NAMALWA (cell line): ENCODE measurements around the gene PCDHGA1.
A peak's percentile ranks its signal among the peaks of the same experiment; 100 is the strongest.
"Not testable (repeated sequence)": the region's sequence is repeated elsewhere in the genome, so short reads cannot be mapped to it uniquely, and the experiment has no call there.

Experiments
- DNase-seq: peaks from one replicate; pipeline ENCODE4 v3.0.0-alpha.2; 2015; ENCODE audit warnings: low spot score

The PCDHGA1 gene

GRCh38 chr5:141409598-141410306 is 79.4 kb downstream of the PCDHGA1 start:
- no peak for DNase-seq

- no peak for DNase-seq
Measured at GRCh38 chr5:141411575-141411974, 81.3 kb downstream of the PCDHGA1 start.

- DNase-seq, result peak; percentile 82
Measured at GRCh38 chr5:141412854-141413539, 82.7 kb downstream of the PCDHGA1 start, which contains the start of gene PCDHGA10. PCDHGA10 (plus strand) TSS chr5:141412987; CDS start chr5:141413176, 189 bp downstream.

- DNase-seq, result no peak
Measured at GRCh38 chr5:141413540-141414069, 83.3 kb downstream of the PCDHGA1 start.

- not testable (repeated sequence) for DNase-seq
Measured at GRCh38 chr5:141414548-141415274, 84.4 kb downstream of the PCDHGA1 start.

- not testable (repeated sequence) for DNase-seq
Measured at GRCh38 chr5:141415275-141415618, 84.9 kb downstream of the PCDHGA1 start.

GRCh38 chr5:141417494-141418172 is 87.3 kb downstream of the PCDHGA1 start, which contains the start of gene PCDHGB7:
PCDHGB7 (plus strand) TSS chr5:141417677; CDS start chr5:141417860, 183 bp downstream.
- peak; percentile 39 for DNase-seq

- no peak for DNase-seq
Measured at GRCh38 chr5:141419074-141419880, 89.0 kb downstream of the PCDHGA1 start.

- peak; percentile 50 for DNase-seq
Measured at GRCh38 chr5:141420855-141421488, 90.7 kb downstream of the PCDHGA1 start, which contains the start of gene PCDHGA11. PCDHGA11 (plus strand) TSS chr5:141421051; CDS start chr5:141421228, 177 bp downstream.

GRCh38 chr5:141421489-141421855 is 91.2 kb downstream of the PCDHGA1 start:
- no peak for DNase-seq

- no peak for DNase-seq
Measured at GRCh38 chr5:141422742-141423291, 92.5 kb downstream of the PCDHGA1 start.

GRCh38 chr5:141427783-141428426 is 97.6 kb downstream of the PCDHGA1 start:
- DNase-seq, result no peak

- peak; percentile 81 for DNase-seq
Measured at GRCh38 chr5:141430332-141431113, 100.2 kb downstream of the PCDHGA1 start, which contains the start of gene PCDHGA12. PCDHGA12 (plus strand) TSS chr5:141430507; CDS start chr5:141430760, 253 bp downstream.

GRCh38 chr5:141431286-141431685 is 101.0 kb downstream of the PCDHGA1 start:
- DNase-seq, result no peak

- DNase-seq, result not testable (repeated sequence)
Measured at GRCh38 chr5:141432308-141432707, 102.0 kb downstream of the PCDHGA1 start.

- DNase-seq, result not testable (repeated sequence)
Measured at GRCh38 chr5:141432726-141433125, 102.4 kb downstream of the PCDHGA1 start.

- DNase-seq, result no peak
Measured at GRCh38 chr5:141434006-141434405, 103.7 kb downstream of the PCDHGA1 start.

GRCh38 chr5:141437221-141437620 is 106.9 kb downstream of the PCDHGA1 start:
- no peak for DNase-seq
